Activated T-cell treated with anti-CD3 and anti-CD28 coated beads for 24 hours (primary cell): ENCODE results near the gene PPIL1.

ENCODE experiments used
- DNase-seq: peaks from one replicate; pipeline ENCODE4 v3.0.0-alpha.2; 2020; ENCODE audit warnings: low read depth

PPIL1 gene

GRCh38 chr6:36836111-36837021 lies 38.2 kb downstream of the PPIL1 start:
- DNase-seq, result no peak

GRCh38 chr6:36834576-36835341 lies 39.8 kb downstream of the PPIL1 start:
- no peak for DNase-seq

GRCh38 chr6:36833182-36833789 lies 41.3 kb downstream of the PPIL1 start:
- no peak for DNase-seq

- no peak for DNase-seq
Observed at GRCh38 chr6:36832313-36832712, 42.3 kb downstream of the PPIL1 start.

- DNase-seq, result no peak
Observed at GRCh38 chr6:36830577-36830976, 44.0 kb downstream of the PPIL1 start.

- no peak for DNase-seq
Observed at GRCh38 chr6:36829919-36830544, 44.6 kb downstream of the PPIL1 start.

GRCh38 chr6:36827261-36828079 lies 47.1 kb downstream of the PPIL1 start:
- DNase-seq, result no peak

GRCh38 chr6:36826520-36827227 lies 47.9 kb downstream of the PPIL1 start:
- DNase-seq, result no peak

- DNase-seq, result no peak
Observed at GRCh38 chr6:36825994-36826393, 48.6 kb downstream of the PPIL1 start.

GRCh38 chr6:36825452-36825851 lies 49.2 kb downstream of the PPIL1 start:
- no peak for DNase-seq

- DNase-seq, result no peak
Observed at GRCh38 chr6:36824253-36824652, 50.4 kb downstream of the PPIL1 start.

GRCh38 chr6:36823421-36824096 lies 51.0 kb downstream of the PPIL1 start:
- no peak for DNase-seq

- no peak for DNase-seq
Observed at GRCh38 chr6:36822506-36823269, 51.9 kb downstream of the PPIL1 start.

GRCh38 chr6:36821581-36822335 lies 52.8 kb downstream of the PPIL1 start:
- DNase-seq, result no peak

GRCh38 chr6:36820700-36821580 lies 53.7 kb downstream of the PPIL1 start:
- no peak for DNase-seq

- DNase-seq, result no peak
Observed at GRCh38 chr6:36818756-36819155, 55.8 kb downstream of the PPIL1 start.

GRCh38 chr6:36817847-36818246 lies 56.8 kb downstream of the PPIL1 start:
- no peak for DNase-seq
